SH-SY5Y (cell line): ENCODE results near the gene LCMT1.

Experiments
- GATA2 ChIP-seq: IDR thresholded peaks from 2 replicates; pipeline ENCODE4 v1.6.1; 2011; ENCODE audit warnings: mild to moderate bottlenecking, low read depth, low read length
- GATA3 ChIP-seq: IDR thresholded peaks from 2 replicates; pipeline ENCODE4 v1.6.1; 2011; ENCODE audit warnings: low read depth, mild to moderate bottlenecking, low read length, moderate library complexity

DNA sequence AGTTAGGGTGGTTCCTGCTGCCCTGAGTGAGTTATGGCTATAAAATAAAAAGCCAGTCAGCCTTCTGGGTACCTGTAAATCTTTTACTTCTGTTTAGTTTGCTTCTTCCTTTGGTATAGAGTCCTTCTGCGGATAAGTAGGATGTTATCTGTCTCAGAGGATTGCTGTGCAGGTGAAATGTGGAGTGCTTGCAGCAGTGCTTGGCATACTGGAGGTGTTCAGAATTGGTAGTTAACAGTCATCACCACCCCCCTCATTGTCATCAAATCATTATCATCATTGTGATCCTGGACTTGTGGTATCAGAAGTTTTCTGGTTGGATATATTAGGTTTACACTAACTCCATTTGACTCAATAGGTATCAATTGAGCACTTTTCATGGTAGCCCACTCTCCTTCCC, 2.6 kb downstream of the LCMT1 start:
- TF ChIP-seq GATA2 (no peak), GATA3 (no peak)
